A673 (cell line): ENCODE results near the gene GABARAPL2. TPM values are rescaled to one million over a fixed set of nuclear protein-coding genes. Genes with fewer than 3 reads are reported as not detected.

Source experiments
- BruUV-seq: library from RNA; stranded (reverse); fragments of 400-500 nt; replicated peaks from 2 replicates; lab custom pipeline; 2021; lab: Mats Ljungman, UMichigan
- CTCF ChIA-PET: fragments of 300-600 bp; sonication (Branson Sonifier 250); formaldehyde crosslinking; loops from one replicate; lab custom pipeline; 2022; ENCODE audit warnings: antibody characterized with exemption; lab: Charles Lee
- POLR2A ChIA-PET: fragments of 300-600 bp; sonication (Branson Sonifier 250); formaldehyde crosslinking; loops from one replicate; lab custom pipeline; 2022; ENCODE audit warnings: antibody characterized with exemption; ENCODE audit not compliant: low non-redundant PET; lab: Charles Lee
- DNase-seq: peaks from one replicate; pipeline ENCODE4 v3.0.0-alpha.2; 2015; ENCODE audit warnings: low spot score
- H3K27ac ChIP-seq: fragments of 200-600 bp; sonication (generic); 2 replicates; pipeline ENCODE4 v1.5.1; 2016; ENCODE audit warnings: mixed run types, low read depth, mild to moderate bottlenecking, mixed read lengths, antibody characterized with exemption, low read length; ENCODE audit not compliant: poor library complexity, severe bottlenecking
- H3K27me3 ChIP-seq: fragments of 200-600 bp; sonication (generic); replicated peaks from 2 replicates; pipeline ENCODE4 v1.6.1; 2017; ENCODE audit warnings: mixed run types, low read depth, mild to moderate bottlenecking, mixed read lengths, antibody characterized with exemption, low read length; ENCODE audit not compliant: insufficient read depth, poor library complexity
- H3K36me3 ChIP-seq: fragments of 200-600 bp; sonication (generic); 2 replicates; pipeline ENCODE4 v1.6.1; 2016; ENCODE audit warnings: mixed run types, mild to moderate bottlenecking, mixed read lengths, antibody characterized with exemption, low read length; ENCODE audit not compliant: insufficient read depth, poor library complexity, severe bottlenecking
- H3K4me1 ChIP-seq: fragments of 200-600 bp; sonication (generic); 2 replicates; pipeline ENCODE4 v1.6.1; 2017; ENCODE audit warnings: mixed run types, mild to moderate bottlenecking, mixed read lengths, antibody characterized with exemption, low read length; ENCODE audit not compliant: insufficient read depth, poor library complexity, severe bottlenecking
- H3K4me3 ChIP-seq: fragments of 200-600 bp; sonication (generic); 2 replicates; pipeline ENCODE4 v1.5.1; 2016; ENCODE audit warnings: low read depth, mixed run types, mild to moderate bottlenecking, mixed read lengths, low read length; ENCODE audit not compliant: poor library complexity, severe bottlenecking
- H3K9me3 ChIP-seq: fragments of 200-600 bp; sonication (generic); 2 replicates; pipeline ENCODE4 v1.6.1; 2016; ENCODE audit warnings: mixed run types, low read depth, mild to moderate bottlenecking, mixed read lengths, antibody characterized with exemption, low read length; ENCODE audit not compliant: poor library complexity, severe bottlenecking
- CTCF ChIP-seq: fragments of 300-800, 200-600 bp; sonication (generic); conservative IDR thresholded peaks from 2 replicates; pipeline ENCODE4 v1.5.1; 2017; ENCODE audit warnings: low read depth, mild to moderate bottlenecking, antibody characterized with exemption, low read length, moderate library complexity, mixed read lengths
- EZH2 ChIP-seq: fragments of 200-600 bp; sonication (generic); IDR thresholded peaks from 2 replicates; pipeline ENCODE4 v1.6.1; 2017; ENCODE audit warnings: borderline replicate concordance, low read depth, mild to moderate bottlenecking, mixed read lengths, antibody characterized with exemption, low read length; ENCODE audit not compliant: poor library complexity, severe bottlenecking
- intact Hi-C: fragments of 100-400 bp; cut with micrococcal nuclease; formaldehyde crosslinking; loops from one replicate; pipeline ENCODE4 v1.10.0; 2022; ENCODE audit not compliant: unreplicated experiment
- total RNA-seq: library from RNA; stranded (reverse); gene quantifications from 2 replicates; pipeline ENCODE4 v1.2.3, GENCODE V29; 2021

Gene GABARAPL2
- total RNA-seq, 1 experiment from 2014 or later, result 95.4 TPM

DNA sequence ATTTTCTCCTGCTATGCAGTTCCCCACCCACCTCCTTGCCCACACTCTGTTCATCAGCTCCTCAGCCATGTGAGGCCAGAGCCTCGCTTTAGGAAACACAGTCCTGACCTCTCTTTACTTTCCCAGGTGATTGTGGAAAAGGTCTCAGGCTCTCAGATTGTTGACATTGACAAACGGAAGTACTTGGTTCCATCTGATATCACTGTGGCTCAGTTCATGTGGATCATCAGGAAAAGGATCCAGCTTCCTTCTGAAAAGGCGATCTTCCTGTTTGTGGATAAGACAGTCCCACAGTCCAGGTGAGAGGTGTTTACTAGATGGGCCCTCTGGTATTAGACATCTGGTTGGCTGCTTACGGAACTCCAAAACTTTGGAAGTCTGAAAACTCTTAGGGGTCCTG is 1.7 kb downstream of the GABARAPL2 start:
- DNase-seq, result no peak
- no TSS peak for BruUV-seq
- peaks cover 42% of the 10 kb centered on the region for H3K36me3 ChIP-seq
- peaks cover 6% of the 10 kb centered on the region for H3K4me1 ChIP-seq
- no peaks in the 10 kb centered on the region for H3K27me3 ChIP-seq
- intact Hi-C loops, result no loop called here
- CTCF ChIA-PET, result no interaction called here
- H3K4me3 ChIP-seq, result no peak overlapping the region
- no peak for TF ChIP-seq CTCF
- no peak for TF ChIP-seq EZH2
- no peak overlapping the region for H3K27ac ChIP-seq
- H3K9me3 ChIP-seq, result no peaks in the 10 kb centered on the region
- POLR2A ChIA-PET, result no interaction called here

DNA sequence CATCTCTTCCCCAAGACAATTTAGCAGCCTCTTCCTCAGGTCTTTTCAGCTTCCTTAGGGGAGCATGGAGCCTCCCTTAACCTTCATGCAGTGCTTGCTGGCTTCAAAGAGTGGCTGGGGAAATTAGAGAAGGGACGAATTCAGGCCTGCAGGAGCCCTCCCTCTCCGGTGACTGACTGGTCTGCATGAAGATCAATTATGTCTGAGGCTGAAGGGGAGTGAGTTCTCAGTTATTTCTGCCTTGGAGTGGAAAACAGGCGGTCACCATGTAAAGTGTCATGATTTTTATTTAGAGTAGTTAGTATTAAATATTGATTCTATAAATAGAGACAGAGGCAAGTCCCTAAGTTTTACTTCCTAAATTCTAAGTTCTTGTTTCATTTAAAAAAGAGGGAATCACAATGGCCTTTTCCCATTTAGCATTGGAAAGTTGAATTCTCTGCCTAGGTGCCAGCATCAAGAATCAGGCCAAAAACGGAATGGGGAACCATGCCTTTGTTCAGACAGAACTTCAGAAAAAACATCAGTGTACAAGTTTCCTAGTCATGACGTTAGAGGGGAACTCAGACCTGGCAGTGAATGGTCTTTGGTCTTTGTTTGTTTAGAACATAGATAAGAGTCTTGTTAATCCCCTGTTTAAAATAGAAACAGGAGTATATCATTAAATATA is 4.4 kb downstream of the GABARAPL2 start:
- Histone ChIP-seq H3K27me3 (no peaks in the 10 kb centered on the region), H3K36me3 (peaks cover 60% of the 10 kb centered on the region), H3K4me1 (no peaks in the 10 kb centered on the region), H3K4me3 (no peak overlapping the region), H3K27ac (no peak overlapping the region), H3K9me3 (no peaks in the 10 kb centered on the region)
- TF ChIP-seq CTCF (no peak), EZH2 (no peak)
- BruUV-seq, result no TSS peak
- CTCF ChIA-PET, result interaction anchor here (0.6 kb wide), 1 partner anchor 53 kb away, joined by 3 read pairs; no protein-coding TSS in a partner anchor
- POLR2A ChIA-PET, result no interaction called here
- intact Hi-C loops, result no loop called here
- no peak for DNase-seq

DNA sequence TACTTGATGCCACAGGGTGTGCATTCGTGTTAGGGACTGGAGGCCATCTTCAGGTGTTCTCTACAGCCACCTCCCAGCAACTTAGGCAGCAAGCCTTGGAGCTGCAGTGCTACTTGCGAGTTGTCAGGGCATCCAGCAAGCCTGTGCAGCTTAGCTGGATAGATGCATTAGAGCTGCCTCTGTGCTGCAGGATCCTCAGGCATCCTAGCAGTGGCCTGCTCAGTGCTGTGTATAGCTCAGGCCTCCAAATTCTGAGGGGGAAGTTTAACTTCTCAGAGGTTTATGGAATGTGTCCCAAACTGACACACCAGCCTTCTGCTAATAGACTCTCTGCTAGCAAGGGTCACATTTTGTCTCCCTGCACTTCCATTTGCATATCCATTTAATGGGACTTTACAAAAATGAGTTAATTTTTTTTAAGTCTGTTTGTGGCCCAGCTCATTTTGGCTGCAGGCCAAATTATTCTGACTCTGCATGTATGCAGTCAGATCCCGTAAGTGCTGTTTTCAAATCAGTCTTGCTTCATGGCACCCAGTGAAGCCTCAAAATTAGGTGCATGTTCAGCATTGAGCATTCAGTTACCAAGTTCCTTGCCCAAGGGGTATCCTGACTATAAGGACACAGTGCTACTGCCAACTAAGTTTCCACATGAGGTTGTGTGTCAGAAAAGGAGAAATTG is 6.8 kb downstream of the GABARAPL2 start:
- BruUV-seq, result no TSS peak
- Histone ChIP-seq H3K9me3 (no peaks in the 10 kb centered on the region), H3K27me3 (no peaks in the 10 kb centered on the region), H3K4me1 (peaks cover 3% of the 10 kb centered on the region), H3K36me3 (peaks cover 79% of the 10 kb centered on the region), H3K4me3 (no peak overlapping the region), H3K27ac (no peak overlapping the region)
- CTCF ChIA-PET, result no interaction called here
- intact Hi-C loops, result no loop called here
- POLR2A ChIA-PET, result no interaction called here
- DNase-seq, result no peak
- no peak for TF ChIP-seq CTCF
- no peak for TF ChIP-seq EZH2
